ENCODE results near the gene SLC22A23.

Gene SLC22A23, protein sequence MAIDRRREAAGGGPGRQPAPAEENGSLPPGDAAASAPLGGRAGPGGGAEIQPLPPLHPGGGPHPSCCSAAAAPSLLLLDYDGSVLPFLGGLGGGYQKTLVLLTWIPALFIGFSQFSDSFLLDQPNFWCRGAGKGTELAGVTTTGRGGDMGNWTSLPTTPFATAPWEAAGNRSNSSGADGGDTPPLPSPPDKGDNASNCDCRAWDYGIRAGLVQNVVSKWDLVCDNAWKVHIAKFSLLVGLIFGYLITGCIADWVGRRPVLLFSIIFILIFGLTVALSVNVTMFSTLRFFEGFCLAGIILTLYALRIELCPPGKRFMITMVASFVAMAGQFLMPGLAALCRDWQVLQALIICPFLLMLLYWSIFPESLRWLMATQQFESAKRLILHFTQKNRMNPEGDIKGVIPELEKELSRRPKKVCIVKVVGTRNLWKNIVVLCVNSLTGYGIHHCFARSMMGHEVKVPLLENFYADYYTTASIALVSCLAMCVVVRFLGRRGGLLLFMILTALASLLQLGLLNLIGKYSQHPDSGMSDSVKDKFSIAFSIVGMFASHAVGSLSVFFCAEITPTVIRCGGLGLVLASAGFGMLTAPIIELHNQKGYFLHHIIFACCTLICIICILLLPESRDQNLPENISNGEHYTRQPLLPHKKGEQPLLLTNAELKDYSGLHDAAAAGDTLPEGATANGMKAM

DNA sequence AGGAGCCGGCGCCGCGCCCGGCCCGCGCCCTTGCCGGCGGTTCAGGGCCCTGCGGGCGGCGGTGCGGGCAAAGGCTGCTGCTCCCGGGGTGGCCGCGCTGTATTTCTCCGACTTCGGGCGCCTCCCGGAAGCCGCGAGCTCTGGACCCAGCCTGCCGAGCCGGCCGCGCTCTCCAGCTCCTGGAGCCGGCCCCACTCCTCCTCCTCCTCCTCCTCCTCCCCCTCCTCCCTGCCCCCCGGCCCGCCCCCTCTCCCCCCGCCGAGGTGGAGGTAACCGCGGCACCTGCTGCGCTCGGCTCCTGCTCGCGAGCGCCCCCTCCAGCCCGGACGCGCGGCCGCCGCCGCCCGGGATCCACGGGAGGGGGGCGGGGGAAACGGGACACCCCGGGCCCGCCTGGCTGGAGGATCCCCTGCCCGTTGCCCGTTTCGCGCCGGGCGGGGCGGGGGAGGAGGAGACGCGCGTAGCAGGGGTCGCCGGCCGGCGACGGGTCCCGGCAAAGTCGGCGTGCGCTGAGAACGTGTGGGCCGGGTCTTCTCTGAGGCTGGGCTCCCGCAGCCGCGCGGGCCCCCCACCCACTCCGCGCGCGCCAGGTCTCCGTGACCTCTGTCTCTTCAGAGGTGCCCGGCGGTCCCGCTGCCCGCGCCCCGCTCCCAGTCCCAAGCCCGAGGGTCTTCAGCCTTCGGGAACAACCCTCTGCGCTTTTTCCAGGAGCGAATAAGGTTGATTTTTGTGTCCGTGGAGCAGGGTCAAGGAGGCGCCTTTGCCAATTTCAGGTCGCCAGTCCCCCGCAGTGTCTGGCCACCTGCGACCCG lies at the start of gene SLC22A23:
Gene SLC22A23 (minus strand): TSS at position 153 of the 812 bp plus-strand sequence. CDS start 491 bp downstream, outside the sequence.
- no peak for DNase-seq

DNA sequence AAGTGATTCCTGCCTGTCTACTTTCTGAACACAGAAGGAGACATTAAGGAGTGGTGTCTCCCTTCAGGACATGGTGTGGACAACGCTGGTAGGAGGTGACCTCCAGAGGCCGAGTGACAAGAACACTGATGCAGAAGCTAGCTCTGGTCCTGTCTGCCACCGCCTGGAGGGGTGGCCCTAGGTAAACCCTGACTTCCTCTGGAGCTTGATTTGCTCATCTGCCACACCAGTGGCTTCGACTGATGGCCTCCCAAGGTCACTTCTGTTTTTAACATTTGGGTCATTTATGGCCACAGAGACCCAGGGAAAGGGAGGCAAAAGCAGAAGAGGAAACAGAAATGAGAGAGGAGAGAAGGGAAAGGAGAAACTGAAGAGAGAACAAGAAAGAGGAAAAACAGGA lies 49.4 kb upstream of the SLC22A23 start:
- no peak for DNase-seq

DNA sequence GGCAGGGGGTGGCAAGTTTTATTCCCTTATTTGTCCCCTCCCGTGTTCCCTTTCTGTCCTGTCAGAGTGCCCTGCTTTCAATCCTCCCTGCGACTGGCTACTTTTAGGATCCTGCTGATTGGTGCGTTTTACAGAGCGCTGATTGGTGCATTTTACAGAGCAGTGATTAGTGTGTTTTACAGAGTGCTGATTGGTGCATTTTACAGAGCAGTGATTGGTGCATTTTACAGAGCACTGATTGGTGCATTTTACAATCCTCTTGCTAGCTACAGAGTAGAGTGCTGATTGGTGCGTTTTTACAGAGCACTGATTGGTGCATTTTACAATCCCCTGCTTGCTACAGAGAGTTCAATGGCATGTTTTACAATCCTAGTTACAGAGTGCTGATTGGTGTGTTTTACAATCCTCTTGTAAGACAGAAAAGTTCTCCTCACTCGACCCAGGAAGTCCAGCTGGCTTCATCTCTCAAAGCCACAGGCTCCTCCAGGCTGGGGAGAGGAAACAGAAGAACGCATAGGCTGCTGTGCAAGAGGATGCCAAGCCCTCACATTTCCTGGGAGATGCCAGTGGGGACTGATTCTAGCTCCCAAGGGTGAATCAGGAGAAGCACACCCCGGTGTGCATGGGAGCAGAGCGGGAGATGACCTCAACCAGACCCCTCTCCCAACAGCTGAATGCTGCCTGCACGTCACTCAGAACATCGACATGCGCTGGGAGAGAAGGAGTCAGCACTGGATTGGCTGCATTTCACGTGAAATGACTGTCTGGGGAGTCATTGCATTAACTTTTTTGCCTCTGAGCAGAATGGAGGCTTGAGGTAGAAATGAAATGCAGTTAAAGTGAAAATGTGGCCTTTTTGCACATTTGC lies 48.3 kb upstream of the SLC22A23 start:
- no peak for DNase-seq

DNA sequence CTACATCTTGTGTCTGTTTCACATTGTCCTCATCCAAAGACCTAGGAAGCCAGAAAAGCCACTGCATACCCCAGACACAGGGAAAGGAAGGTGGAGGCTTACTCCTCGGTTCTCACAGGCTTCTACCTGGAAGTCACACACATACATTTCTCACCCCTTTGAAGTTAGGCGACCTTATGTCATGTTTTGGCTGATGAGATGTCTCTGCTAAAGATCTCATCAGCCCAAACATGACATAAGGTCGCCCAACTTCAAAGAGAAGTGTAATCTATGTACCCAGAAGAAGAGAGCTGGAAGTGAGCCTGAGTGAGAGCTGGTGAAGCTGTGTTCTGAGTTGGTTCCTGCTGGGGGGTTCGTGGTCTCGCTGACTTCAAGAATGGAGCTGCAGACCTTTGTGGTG lies 47.5 kb upstream of the SLC22A23 start:
- DNase-seq = no peak

DNA sequence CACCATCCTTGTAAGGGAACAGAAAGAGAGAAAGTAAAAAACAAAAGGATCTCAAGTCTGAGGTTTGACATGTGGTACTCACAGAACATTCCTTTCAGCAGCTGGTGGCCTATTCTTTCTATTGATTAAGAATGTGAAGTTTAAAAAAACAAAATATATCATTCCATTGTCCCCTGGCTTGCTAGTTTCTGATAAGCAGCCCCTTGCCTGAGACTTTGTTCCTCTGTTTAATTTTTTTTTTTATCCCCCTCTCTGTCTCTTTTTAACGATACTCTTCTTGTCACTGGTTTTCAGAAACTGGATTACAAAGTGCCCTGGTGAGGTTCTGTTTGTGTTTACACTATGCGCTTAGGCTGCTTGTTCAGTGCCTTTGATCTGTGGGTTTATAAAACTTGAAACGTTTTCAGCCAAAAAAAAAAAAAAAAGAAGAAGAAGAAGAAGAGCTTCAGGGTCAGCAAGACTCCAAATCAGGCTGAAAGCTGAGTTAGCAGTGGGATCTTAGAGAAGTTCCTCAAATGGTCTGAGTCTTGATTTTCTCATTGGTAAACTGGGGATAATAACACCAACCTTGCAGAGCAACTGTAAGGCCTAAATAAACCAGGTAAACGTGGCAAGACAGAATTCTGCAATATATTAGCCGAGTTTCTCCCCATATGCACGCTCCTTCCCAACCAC lies 45.1 kb upstream of the SLC22A23 start:
- DNase-seq = no peak

DNA sequence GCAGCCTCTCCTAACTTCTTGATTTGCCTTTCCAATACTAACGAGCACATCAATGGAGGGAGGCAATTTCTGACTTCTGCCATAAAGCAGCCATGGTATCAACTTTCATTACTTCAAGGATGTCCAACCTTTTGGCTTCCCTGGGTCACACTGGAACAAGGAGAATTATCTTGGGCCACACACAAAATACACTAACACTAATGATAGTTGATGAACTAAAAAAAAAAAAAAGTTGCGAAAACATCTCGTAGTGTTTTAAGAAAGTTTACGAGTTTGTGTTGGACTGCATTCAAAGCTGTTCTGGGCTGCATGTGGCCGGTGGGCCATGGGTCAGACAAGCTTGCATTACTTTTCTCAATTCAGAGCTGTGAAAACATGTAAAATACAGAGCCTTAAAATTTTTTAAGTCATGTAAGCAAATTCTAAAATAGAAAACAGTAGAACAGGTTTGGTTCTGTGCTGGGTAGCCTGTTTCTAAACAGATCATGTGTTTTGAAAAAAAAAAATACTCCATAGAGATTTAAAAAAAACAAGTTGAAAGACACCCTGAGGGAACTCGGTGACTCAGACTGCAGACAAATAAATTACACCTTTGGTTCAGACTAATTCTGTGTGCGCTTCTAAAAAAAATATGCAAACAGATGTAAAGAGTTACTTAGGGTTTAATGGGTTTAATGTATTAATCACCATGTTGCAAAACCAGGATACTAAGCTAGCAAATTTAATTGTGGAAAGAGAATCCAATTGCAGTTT lies 43.6 kb upstream of the SLC22A23 start:
- DNase-seq = no peak

DNA sequence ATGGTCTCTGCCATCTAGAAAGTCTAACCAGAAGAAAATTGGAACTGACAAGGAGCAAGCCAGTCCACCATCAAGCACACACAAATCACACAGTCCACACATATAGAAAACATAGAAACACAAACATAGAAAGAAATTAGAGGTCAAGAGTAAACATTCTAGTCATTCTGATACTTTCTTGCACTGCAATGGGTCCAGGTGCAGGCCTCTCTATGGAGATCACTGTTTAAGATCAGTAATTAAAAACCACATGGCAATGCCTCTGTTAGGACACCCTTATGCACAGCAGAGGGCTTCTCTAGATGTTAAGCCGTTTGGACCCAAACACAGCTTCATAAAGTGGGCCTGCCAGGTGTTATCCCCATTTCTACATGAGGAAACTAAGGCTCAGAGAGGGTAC lies 42.8 kb upstream of the SLC22A23 start:
- DNase-seq = no peak

DNA sequence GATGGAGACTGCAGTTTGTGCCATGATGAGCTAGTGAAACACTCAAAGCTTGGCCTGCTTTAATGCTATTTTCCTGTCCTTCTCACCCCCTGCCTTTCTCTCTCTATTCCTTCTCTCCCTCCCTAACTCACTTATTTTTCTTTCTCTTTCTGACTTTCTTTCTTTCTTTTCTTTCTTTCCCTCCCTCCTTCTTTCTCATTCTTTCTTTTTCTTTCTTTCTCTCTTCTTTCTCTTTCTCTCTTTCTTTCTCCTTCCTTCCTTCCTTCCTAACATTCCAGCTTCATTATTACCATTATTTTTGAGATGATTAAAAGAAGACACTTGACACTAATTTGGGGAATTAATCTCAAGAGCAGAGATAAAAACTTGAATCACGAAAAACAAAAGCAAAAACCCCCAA lies 39.5 kb upstream of the SLC22A23 start:
- DNase-seq = no peak

DNA sequence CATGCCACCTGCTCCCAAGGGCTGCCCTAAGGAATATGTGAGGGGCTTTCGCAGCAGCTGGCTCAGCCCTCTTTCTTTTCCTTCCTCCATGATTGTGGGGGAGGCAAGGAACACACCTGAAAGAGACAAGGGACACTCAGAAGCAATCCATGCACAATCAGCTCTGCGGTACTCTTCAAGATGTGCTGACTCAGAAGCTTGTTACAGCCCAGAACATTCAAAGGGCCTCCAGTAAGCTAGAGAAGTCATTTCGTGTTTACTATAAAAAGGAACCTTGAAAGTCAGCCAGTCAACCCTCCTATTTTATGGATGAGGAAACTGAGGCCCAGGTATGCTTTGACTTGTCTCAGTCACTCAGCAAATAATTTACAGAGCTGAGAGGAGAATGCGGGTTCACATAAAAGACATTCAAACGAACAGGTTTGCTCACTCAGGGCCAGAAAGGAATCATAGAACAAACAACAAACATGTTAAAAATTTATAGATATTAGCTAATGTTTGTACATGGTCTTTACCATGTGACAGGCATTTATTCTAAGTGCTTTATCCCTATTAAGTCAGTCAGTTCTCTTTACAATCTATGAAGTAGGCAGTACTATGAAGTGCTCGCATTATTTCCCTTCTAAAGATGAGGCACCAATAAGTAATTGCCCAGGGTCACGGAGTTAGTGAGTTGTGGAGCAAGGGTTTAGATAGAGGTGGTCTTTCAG lies 37.7 kb upstream of the SLC22A23 start:
- DNase-seq = no peak

DNA sequence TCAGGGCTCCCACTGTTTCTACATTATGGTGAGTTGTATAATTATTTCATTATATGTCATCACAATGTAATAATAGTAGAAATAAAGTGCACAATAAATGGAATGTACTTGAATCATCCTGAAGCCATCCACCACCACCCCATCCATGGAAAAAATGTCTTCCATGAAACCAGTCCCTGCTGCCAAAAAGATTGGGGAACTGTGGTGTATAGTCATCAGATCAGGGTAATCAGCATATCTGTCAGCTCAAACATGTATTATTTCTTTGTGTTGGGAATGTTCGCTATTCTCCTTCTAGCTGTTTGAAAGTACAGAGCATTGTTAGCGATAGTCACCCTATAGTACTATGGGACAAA lies 33.8 kb upstream of the SLC22A23 start:
- DNase-seq = no peak

DNA sequence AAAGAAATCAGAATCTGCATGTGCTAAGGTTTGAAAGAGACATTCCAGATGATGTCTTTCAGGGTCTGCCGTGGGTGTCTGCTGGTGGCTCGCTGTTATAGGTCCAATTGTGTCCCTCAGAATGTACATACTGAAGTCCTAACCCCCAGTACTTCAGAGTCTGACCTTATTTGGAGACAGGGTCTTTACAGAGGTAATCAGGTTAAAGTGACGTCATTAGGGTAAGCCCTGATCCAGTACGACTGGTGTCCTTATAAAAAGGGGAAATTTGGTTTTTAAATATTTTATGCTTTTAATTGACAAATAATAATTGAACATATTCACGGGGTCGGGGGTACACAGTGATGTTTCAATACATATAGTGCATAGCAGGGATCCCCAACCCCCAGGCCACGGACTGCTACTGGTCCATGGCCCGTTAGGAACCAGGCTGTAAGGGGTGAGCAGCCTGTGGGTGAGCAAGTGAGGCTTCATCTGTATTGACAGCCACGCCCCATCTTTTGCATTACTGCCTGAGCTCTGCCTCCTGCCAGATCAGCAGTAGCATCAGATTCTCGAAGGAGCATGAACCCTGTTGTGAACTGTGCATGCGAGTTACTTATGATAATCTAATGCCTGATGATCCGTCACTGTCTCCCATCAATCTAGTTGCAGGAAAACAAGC lies 33.2 kb upstream of the SLC22A23 start:
- DNase-seq = no peak

DNA sequence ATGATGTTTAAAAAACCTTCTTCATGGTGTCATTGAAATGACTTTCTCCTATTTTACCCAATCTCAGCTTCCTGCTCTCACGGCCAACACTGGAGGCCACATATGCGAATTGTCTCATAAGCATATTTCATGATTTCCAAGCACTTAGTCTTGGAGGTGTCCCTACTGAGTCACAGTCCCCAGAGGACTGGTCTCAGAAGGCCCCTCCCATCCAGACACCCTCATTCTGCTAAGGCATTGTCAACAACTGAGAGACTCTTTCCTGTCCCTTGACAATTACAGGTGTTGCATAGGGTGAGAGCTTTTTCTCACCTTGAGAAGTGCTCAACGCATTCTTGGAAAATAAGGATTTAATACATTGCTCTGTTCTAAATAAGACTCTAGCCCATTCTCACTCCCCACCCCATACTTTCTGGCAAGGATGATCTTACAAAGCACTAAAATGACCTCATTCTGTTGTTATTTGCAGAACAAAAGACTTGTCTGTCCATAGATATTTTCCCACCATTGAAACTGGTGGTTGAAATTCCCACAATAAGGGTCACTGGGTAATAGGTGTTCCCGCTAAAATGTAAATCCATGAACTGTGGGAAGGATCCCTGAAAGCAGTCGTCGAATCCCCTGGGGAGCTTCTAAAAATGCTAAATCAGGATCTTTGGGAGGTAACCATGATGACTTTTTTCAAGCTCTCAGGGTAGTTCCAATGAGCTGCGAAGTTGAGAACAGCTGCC lies 32.3 kb upstream of the SLC22A23 start:
- no peak for DNase-seq

DNA sequence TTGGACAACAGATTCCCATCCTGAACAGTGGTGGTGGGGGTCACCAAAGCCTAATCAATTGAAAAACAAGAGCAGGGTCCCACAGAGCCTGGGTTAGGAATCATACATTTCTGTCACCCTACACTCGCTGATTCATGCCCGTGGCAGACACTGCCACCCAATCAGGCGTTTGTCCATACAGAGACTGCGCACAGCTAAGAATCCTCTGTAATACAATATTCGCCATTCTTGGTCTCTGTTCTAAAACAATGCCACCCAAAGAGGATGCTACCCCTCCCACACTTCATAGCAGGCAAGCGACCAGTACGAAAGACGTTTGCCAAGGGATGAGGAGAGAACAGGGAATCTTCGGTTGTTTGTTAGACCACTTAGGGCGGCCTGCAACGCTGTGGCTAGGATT lies 28.1 kb upstream of the SLC22A23 start:
- no peak for DNase-seq

DNA sequence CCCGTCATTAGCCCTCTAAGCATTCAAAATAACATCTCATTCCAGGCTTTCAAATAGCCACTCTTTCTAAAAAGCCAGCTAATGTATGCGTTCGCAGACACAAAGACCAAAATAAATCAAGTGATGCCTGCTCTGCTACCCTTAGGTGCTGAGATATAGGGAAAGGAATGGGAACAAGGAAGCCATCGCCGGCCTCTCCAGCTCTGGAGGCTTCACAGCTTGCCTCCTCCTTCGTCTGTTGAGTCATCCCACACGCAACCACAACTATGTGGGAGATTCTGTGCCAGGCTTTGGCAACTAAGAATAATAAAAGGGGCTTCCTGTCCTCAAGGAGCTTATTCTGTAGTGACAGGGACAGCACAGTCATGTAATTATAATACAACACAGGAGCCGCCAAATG lies 27.3 kb upstream of the SLC22A23 start:
- no peak for DNase-seq

DNA sequence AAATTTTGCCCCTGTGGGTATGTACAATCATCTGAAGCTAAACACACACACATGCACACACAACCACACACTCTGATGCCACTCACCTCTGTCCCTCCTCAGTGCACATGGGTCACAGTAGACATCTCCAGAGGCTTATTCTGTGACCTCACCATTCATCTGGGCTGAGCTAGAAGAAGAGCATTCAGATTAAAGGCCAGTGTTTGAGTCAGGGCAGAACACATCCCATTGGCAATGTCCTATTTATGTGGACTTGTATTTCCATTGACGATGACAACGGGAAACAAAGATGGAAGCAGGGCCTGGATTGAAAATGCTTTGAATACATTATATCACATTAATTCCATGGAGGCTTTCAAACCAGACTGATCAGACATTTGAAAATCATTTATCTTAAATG lies 26.8 kb upstream of the SLC22A23 start:
- no peak for DNase-seq

DNA sequence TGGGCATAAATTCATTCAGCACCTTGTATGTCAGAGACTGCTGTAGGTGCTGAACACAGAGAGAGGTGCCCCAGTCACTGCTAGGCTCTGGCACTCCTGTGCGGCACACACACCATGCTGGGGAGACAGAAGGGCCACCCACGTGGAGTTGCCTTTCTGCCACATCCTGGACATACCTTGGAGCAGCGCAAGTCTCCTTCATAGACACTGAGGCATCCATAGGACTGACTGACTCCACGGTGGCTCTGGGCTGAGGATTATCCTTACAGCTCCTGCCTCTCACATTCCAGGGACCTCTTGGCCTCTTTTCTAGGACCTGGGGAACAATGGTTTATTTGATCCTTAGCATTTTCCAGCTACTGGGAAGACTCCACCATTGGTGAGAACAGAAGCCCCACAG lies 26.0 kb upstream of the SLC22A23 start:
- DNase-seq = no peak

DNA sequence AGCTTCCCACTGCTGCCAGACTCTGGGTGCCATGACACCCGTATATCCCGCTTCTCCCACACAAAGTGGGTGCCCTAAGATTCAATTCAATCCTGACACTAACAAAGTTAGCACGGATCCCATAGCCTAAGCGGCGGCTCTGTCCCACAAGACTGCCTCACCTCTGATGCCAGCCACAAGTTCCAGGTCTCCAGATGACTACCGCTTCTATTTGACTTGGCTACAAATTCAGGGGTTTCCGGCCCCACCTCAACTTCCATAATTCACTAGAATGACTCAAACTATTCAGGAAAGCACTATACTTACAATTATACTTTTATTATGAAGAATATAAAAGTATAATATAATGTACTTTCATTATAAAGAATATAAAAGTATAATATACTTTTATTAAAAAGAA lies 24.8 kb upstream of the SLC22A23 start:
- no peak for DNase-seq

DNA sequence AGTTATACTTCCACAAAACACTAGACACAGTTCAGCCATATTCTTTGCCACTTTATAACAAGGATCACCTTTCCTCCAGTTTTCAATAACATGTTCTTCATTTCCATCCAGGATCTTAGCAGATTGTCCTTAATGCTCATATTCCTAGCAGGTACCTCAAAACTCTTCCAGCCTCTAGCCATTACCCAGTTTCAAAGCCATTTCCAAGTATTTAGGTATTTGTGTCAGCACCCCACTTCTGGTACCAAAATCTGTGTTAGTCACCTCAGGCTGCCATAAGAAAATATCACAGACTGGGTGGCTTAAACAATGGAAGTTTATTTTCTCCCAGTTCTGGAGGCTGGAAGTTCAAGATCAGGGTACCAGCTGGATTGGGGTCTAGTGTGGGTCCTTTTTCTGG lies 23.2 kb upstream of the SLC22A23 start:
- no peak for DNase-seq

DNA sequence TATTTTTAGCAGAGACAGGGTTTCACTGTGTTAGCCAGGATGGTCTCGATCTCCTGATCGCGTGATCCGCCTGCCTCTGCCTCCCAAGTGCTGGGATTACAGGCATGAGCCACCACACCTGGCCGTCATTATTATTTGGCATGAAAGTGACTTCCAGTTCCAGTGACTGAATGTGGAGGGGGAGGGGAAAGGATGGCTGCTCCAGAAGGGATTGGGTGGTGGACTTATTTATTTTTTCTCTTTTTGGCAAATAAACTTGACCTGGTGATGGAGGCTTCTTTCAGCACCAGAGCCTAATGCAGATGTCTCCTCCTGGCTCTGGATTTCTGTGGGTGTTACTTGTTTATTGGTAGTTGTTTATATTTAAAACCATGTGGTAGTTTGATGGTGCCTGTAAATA lies 16.9 kb upstream of the SLC22A23 start:
- DNase-seq = no peak
